ENCODE results near the gene ERAS.

- TF ChIP-seq CTCF (IDR thresholded peaks at IDR 0.05) = no peak
- no peak for TF ChIP-seq POLR2A (IDR thresholded peaks at IDR 0.05)
These were observed 39.9 kb upstream of the ERAS start, which contains the start of gene GATA1 for GRCh38 chrX:48786341-48786800.
